NCI-H1092 (cell line): Measurements from ENCODE around the gene CDH23.
"Not testable (repeated sequence)": the region's sequence is repeated elsewhere in the genome, so short reads cannot be mapped to it uniquely, and the experiment has no call there.

Experiments used
- DNase-seq: peaks from one replicate; lab custom pipeline; 2025; lab: John Stamatoyannopoulos, UW

Gene CDH23

GRCh38 chr10:71396711-71397295 is at the start of gene CDH23:
TSS of gene CDH23 (plus strand) at chr10:71396920. CDS start at chr10:71439832, 42,912 bp downstream.
- DNase-seq: no peak

- DNase-seq: no peak
These were observed 48.9 kb upstream of the CDH23 start for GRCh38 chr10:71347587-71348395.

- no peak for DNase-seq
These were observed 47.9 kb upstream of the CDH23 start for GRCh38 chr10:71348850-71349249.

GRCh38 chr10:71349406-71349805 is 47.3 kb upstream of the CDH23 start:
- no peak for DNase-seq

GRCh38 chr10:71351087-71351486 is 45.6 kb upstream of the CDH23 start:
- no peak for DNase-seq

GRCh38 chr10:71351628-71352319 is 44.9 kb upstream of the CDH23 start:
- no peak for DNase-seq

- DNase-seq: no peak
These were observed 43.1 kb upstream of the CDH23 start for GRCh38 chr10:71353639-71354038.

GRCh38 chr10:71354776-71355175 is 41.9 kb upstream of the CDH23 start:
- DNase-seq: no peak

- DNase-seq: no peak
These were observed 40.8 kb upstream of the CDH23 start for GRCh38 chr10:71355886-71356285.

GRCh38 chr10:71357792-71358265 is 38.9 kb upstream of the CDH23 start:
- no peak for DNase-seq

GRCh38 chr10:71358277-71358676 is 38.4 kb upstream of the CDH23 start:
- DNase-seq: no peak

GRCh38 chr10:71358906-71359305 is 37.8 kb upstream of the CDH23 start:
- DNase-seq: not testable (repeated sequence)

- DNase-seq: no peak
These were observed 37.2 kb upstream of the CDH23 start for GRCh38 chr10:71359364-71360046.

GRCh38 chr10:71360735-71361134 is 36.0 kb upstream of the CDH23 start:
- no peak for DNase-seq

GRCh38 chr10:71361581-71361980 is 35.1 kb upstream of the CDH23 start:
- DNase-seq: no peak

- no peak for DNase-seq
These were observed 34.6 kb upstream of the CDH23 start for GRCh38 chr10:71362141-71362540.

GRCh38 chr10:71363936-71364335 is 32.8 kb upstream of the CDH23 start:
- DNase-seq: peak; percentile 35

- DNase-seq: no peak
These were observed 31.4 kb upstream of the CDH23 start for GRCh38 chr10:71365366-71365765.

- no peak for DNase-seq
These were observed 30.0 kb upstream of the CDH23 start for GRCh38 chr10:71366690-71367089.

- no peak for DNase-seq
These were observed 29.4 kb upstream of the CDH23 start for GRCh38 chr10:71367271-71367670.

GRCh38 chr10:71368176-71368575 is 28.5 kb upstream of the CDH23 start:
- DNase-seq: no peak

GRCh38 chr10:71368643-71369042 is 28.1 kb upstream of the CDH23 start:
- DNase-seq: no peak
